Measurements from ENCODE around the gene PHF3. TPM values are rescaled to one million over a fixed set of nuclear protein-coding genes. Genes with fewer than 3 reads are reported as not detected.

Gene PHF3, protein sequence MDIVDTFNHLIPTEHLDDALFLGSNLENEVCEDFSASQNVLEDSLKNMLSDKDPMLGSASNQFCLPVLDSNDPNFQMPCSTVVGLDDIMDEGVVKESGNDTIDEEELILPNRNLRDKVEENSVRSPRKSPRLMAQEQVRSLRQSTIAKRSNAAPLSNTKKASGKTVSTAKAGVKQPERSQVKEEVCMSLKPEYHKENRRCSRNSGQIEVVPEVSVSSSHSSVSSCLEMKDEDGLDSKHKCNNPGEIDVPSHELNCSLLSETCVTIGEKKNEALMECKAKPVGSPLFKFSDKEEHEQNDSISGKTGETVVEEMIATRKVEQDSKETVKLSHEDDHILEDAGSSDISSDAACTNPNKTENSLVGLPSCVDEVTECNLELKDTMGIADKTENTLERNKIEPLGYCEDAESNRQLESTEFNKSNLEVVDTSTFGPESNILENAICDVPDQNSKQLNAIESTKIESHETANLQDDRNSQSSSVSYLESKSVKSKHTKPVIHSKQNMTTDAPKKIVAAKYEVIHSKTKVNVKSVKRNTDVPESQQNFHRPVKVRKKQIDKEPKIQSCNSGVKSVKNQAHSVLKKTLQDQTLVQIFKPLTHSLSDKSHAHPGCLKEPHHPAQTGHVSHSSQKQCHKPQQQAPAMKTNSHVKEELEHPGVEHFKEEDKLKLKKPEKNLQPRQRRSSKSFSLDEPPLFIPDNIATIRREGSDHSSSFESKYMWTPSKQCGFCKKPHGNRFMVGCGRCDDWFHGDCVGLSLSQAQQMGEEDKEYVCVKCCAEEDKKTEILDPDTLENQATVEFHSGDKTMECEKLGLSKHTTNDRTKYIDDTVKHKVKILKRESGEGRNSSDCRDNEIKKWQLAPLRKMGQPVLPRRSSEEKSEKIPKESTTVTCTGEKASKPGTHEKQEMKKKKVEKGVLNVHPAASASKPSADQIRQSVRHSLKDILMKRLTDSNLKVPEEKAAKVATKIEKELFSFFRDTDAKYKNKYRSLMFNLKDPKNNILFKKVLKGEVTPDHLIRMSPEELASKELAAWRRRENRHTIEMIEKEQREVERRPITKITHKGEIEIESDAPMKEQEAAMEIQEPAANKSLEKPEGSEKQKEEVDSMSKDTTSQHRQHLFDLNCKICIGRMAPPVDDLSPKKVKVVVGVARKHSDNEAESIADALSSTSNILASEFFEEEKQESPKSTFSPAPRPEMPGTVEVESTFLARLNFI (N-terminal part only)
- polyA plus RNA-seq (2011; rRNA removed) (19.5 and 28.4 TPM in 2 replicates), polyA plus RNA-seq (2017; fragmentation: RNase III; extraction: RNeasy Plus Mini Kit Qiagen cat#74134 plus additional on column Dnase treatment) (13.1 to 13.9 TPM (median 13.7 TPM) in 3 replicates), polyA minus RNA-seq (2011; rRNA and poly(A)+ RNA removed) (18.1 and 18.2 TPM in 2 replicates)
- 2.7 and 2.8 TPM in 2 replicates for polyA plus RNA-seq (2012; cell fraction: cytosol; rRNA removed)
- 2.7 and 2.8 TPM in 2 replicates for polyA plus RNA-seq (2012; cell fraction: nucleus; rRNA removed)

DNA sequence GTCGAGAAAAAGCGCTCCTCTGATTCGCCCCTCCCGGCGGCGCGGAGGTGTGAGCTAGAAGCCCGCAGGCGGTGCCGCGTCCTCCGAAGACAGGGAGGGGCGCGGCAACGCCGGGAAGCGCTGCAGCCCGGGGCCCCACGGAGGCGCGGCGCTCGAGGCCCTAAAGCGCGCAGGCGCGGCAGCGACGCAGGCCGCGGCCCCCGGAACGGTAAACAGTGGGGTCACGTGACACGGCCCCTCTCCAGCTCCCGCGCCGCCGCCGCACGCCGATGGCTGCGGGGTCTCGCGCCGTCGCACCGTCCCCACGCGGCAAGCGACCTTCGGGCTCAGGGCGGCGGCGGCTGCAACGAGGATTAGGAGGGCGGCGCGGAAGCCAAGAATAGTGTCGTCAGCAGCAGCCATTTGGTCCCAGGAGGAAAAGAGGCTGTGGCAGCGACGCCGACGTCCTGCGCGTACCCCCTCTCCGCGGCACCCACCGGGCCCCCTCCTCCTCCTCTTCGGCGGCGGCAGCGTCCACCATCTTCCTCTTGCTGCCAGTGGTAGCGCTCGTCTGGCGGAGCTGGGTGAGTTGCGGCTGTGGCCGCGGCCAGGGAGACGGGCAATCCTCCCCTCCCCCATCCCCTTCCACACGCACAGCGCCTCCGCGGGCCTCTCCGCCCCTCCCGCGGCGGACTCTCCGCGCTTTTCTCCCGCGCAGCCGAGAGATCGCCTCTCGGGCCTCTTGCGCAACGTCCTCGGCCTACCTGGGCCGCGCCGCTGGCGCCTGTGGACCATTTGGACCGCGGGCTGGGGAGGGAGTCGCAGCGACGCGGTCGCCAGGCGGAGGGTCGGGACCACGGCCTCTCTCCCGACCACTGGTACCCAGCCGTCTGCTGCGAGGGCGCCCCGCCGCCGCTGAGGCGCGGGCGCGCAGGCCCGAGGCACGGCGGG lies at the start of gene PHF3:
PHF3 (plus strand) TSS at position 215 of the 930 bp plus-strand sequence. CDS start 10,750 bp downstream, outside the sequence.
- Histone ChIP-seq H3K4me3 (peak within 1 kb of the TSS; percentile 95), H3K9me3 (no peaks in the 10 kb centered on the region), H3K4me1 (peaks cover 34% of the 10 kb centered on the region), H3K27ac (peak within 1 kb of the TSS; percentile 96 to 98), H3K4me2 (peak within 1 kb of the TSS; percentile 89)
- ChIA-PET POLR2A (interaction anchor here (1.2 to 2.1 kb wide), 2 partner anchors 27 to 37 kb away, joined by 5 to 8 read pairs; no protein-coding TSS in a partner anchor), CTCF (interaction anchor here (1.0 to 2.5 kb wide), 7 partner anchors 28 to 283 kb away, joined by 3 to 14 read pairs (median 4); no protein-coding TSS in a partner anchor)
- FAIRE-seq (no peak), ATAC-seq (peak; percentile 93), DNase-seq (ENCODE audit: low read depth in 1 of 2, low spot score in 1 of 2) (peak; percentile 64 to 90)
- 2% methylated on average over 10 of the region's 126 CpGs for WGBS (ENCODE audit: missing lambda C conversion rate)
- 0 out of 2 replicates have a peak, but pooled peaks have one; percentile 49 for TF ChIP-seq HOXB13 (CRISPR knock-in tag; IDR thresholded peaks at IDR 0.05; ENCODE audit: low read depth)
- TF ChIP-seq, protein P1, sequence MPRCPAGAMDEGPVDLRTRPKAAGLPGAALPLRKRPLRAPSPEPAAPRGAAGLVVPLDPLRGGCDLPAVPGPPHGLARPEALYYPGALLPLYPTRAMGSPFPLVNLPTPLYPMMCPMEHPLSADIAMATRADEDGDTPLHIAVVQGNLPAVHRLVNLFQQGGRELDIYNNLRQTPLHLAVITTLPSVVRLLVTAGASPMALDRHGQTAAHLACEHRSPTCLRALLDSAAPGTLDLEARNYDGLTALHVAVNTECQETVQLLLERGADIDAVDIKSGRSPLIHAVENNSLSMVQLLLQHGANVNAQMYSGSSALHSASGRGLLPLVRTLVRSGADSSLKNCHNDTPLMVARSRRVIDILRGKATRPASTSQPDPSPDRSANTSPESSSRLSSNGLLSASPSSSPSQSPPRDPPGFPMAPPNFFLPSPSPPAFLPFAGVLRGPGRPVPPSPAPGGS (IDR thresholded peaks at IDR 0.05) = peak; percentile 32; the same call in 2 of the 3 replicates
- TF ChIP-seq, protein P2, sequence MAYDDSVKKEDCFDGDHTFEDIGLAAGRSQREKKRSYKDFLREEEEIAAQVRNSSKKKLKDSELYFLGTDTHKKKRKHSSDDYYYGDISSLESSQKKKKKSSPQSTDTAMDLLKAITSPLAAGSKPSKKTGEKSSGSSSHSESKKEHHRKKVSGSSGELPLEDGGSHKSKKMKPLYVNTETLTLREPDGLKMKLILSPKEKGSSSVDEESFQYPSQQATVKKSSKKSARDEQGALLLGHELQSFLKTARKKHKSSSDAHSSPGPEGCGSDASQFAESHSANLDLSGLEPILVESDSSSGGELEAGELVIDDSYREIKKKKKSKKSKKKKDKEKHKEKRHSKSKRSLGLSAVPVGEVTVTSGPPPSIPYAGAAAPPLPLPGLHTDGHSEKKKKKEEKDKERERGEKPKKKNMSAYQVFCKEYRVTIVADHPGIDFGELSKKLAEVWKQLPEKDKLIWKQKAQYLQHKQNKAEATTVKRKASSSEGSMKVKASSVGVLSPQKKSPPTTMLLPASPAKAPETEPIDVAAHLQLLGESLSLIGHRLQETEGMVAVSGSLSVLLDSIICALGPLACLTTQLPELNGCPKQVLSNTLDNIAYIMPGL (CRISPR knock-in tag; IDR thresholded peaks at IDR 0.05; ENCODE audit: borderline replicate concordance) = no peak
- TF ChIP-seq, protein P3, sequence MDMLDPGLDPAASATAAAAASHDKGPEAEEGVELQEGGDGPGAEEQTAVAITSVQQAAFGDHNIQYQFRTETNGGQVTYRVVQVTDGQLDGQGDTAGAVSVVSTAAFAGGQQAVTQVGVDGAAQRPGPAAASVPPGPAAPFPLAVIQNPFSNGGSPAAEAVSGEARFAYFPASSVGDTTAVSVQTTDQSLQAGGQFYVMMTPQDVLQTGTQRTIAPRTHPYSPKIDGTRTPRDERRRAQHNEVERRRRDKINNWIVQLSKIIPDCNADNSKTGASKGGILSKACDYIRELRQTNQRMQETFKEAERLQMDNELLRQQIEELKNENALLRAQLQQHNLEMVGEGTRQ (IDR thresholded peaks at IDR 0.05) = peak; percentile 87
- TF ChIP-seq NFE2L2 (conservative IDR thresholded peaks at IDR 0.05; ENCODE audit: low read length) = no peak
- TF ChIP-seq, protein P4, sequence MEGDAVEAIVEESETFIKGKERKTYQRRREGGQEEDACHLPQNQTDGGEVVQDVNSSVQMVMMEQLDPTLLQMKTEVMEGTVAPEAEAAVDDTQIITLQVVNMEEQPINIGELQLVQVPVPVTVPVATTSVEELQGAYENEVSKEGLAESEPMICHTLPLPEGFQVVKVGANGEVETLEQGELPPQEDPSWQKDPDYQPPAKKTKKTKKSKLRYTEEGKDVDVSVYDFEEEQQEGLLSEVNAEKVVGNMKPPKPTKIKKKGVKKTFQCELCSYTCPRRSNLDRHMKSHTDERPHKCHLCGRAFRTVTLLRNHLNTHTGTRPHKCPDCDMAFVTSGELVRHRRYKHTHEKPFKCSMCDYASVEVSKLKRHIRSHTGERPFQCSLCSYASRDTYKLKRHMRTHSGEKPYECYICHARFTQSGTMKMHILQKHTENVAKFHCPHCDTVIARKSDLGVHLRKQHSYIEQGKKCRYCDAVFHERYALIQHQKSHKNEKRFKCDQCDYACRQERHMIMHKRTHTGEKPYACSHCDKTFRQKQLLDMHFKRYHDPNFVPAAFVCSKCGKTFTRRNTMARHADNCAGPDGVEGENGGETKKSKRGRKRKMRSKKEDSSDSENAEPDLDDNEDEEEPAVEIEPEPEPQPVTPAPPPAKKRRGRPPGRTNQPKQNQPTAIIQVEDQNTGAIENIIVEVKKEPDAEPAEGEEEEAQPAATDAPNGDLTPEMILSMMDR (IDR thresholded peaks at IDR 0.05) = no peak
- TF ChIP-seq CHD2 (IDR thresholded peaks at IDR 0.05; ENCODE audit: low read length, partially characterized antibody) = no peak
- 0 out of 5 replicates have a peak, but pooled peaks of 1 of the 2 experiments have one; percentile 3 for TF ChIP-seq RAD21 (conservative IDR thresholded peaks at IDR 0.05 in 1 of 2, IDR thresholded peaks at IDR 0.05 in 1 of 2)
- no peak for TF ChIP-seq CBX8 (IDR thresholded peaks at IDR 0.05)
- TF ChIP-seq ZFP36 (IDR thresholded peaks at IDR 0.05; ENCODE audit: borderline replicate concordance, partially characterized antibody) = no peak
- TF ChIP-seq GATA3 (IDR thresholded peaks at IDR 0.05; ENCODE audit: borderline replicate concordance) = peak; percentile 22; the same call in 1 of the 2 replicates
- no peak for TF ChIP-seq BHLHE40 (IDR thresholded peaks at IDR 0.05; ENCODE audit: low read depth, low read length)
- TF ChIP-seq HOXA7 (CRISPR knock-in tag; IDR thresholded peaks at IDR 0.05) = no peak
- no peak for TF ChIP-seq ZSCAN20 (CRISPR knock-in tag; IDR thresholded peaks at IDR 0.05)
- TF ChIP-seq PHF8 (IDR thresholded peaks at IDR 0.05; ENCODE audit: borderline replicate concordance, low read depth) = peak; percentile 74; the same call in 1 of the 2 replicates
- peak; percentile 44 to 82; a peak in 3 of 5 replicates for TF ChIP-seq JUN (IDR thresholded peaks at IDR 0.05)
- TF ChIP-seq, protein P5, sequence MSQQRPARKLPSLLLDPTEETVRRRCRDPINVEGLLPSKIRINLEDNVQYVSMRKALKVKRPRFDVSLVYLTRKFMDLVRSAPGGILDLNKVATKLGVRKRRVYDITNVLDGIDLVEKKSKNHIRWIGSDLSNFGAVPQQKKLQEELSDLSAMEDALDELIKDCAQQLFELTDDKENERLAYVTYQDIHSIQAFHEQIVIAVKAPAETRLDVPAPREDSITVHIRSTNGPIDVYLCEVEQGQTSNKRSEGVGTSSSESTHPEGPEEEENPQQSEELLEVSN (IDR thresholded peaks at IDR 0.05; ENCODE audit: borderline replicate concordance, low read depth) = peak; percentile 76; the same call in 1 of the 2 replicates
- TF ChIP-seq FOXS1 (CRISPR knock-in tag; IDR thresholded peaks at IDR 0.05) = peak; percentile 73; the same call in 1 of the 2 replicates
- TF ChIP-seq CHD4 (IDR thresholded peaks at IDR 0.05; ENCODE audit: borderline replicate concordance) = no peak
- TF ChIP-seq HOXB5 (CRISPR knock-in tag; IDR thresholded peaks at IDR 0.05) = peak; percentile 81
- TF ChIP-seq EHF (CRISPR knock-in tag; IDR thresholded peaks at IDR 0.05) = 0 out of 2 replicates have a peak, but pooled peaks have one; percentile 50
- TF ChIP-seq CEBPB (IDR thresholded peaks at IDR 0.05) = peak; percentile 91 to 96
- TF ChIP-seq, protein P6, sequence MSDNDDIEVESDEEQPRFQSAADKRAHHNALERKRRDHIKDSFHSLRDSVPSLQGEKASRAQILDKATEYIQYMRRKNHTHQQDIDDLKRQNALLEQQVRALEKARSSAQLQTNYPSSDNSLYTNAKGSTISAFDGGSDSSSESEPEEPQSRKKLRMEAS (IDR thresholded peaks at IDR 0.05) = peak; percentile 89
